Activated CD4-positive, alpha-beta T cell treated with anti-CD3 and anti-CD28 coated beads for 48 hours (primary cell): ENCODE data around the gene USP5.
A peak's percentile ranks its signal among the peaks of the same experiment; 100 is the strongest.
"Not testable (repeated sequence)": the region's sequence is repeated elsewhere in the genome, so short reads cannot be mapped to it uniquely, and the experiment has no call there.

Experiments
- DNase-seq: peaks from one replicate; pipeline ENCODE4 v3.0.0-alpha.2; 2020

USP5 gene

DNA sequence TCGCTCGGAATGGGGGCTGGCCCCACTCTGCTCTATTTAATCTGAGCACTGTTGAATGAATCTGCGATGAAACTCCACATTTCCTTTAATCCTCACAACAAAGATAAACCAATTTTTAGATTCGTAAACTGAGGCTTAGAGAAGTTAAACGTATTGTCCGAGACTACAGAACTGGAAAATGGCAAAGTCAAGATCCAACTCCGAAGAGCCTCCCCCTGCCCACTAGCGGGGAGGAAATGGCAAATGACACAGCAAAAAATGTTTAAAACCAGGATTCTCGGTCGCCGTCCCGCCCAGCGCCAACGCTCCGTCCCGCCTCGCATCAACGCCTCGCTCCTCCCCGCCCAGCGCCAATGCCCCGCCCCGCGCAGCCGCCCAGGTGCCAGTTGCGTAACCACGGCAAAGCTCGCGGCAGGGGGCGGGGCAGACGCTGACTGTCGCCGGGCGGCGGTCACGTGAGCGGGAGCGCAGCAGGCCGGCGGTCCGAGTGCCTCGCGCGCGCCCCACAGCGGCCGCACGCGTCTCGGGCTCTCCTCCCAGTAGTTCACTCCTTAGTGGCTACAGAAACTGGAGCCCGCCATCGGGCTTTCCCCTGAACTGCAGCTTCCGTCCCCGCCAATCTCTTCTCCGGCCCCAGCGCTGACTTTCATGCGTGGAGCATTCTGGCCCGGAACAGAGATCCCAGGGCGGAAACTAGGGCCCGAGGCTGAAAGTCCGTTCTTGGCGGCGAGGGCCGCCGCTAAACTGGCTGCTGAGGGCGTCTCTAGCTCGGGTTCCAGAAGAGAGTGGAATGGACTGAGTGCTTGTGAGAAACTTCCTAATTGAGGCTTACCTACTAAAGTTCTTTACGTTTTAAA, 39.1 kb downstream of the USP5 start:
- DNase-seq = peak; percentile 99

DNA sequence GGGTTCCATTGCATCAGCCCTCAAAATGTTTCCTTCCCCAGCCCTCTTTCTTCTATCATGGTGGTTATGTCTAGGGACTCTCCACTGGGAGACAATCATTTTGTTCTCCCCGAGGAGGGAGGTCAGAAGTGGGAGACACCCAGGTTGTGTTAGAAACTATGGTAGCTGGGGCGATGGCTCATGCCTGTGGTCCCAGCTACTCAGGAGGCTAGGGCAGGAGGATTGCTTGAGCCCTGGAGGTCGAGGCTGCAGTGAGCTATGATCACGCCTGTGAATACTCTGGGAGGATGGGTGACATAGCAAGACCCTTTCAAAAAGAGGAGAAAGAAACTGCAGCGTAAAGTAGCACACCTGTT, 39.7 kb downstream of the USP5 start:
- peak; percentile 26 for DNase-seq

DNA sequence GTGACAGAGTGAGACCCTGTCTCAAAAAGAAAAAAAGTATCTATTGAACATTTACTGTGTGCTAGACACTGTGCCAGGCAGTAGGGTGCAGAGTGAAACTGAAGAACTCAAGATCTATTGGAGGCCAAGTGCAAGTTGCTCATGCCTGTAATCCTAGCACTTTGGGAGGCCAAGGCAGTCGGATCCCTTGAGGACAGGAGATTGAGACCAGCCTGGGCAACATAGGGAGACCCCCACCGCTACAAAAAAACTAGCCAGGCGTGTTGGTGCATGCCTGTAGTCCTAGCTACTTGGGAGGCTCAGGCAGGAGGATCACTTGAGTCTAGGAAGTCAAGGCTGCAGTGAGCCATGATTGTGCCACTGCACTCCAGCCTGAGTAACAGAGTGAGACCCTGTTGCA, 40.7 kb downstream of the USP5 start:
- not testable (repeated sequence) for DNase-seq

DNA sequence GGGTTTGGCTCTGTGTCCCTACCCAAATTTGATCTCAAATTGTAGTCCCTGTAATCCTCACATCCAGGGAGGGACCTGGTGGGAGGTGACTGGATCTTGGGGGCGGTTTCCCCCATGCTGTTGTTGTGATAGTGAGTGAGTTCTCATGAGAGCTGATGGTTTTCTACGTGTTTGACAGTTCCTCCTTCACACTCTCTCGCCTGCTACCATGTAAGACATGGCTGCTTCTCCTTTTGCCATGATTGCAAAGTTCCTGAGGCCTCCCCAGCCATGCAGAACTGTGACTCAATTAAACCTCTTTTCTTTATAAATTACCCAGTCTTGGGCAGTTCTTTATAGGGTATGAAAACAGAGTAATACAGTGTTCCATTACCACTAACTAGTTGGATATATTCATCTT, 42.4 kb downstream of the USP5 start:
- no peak for DNase-seq

DNA sequence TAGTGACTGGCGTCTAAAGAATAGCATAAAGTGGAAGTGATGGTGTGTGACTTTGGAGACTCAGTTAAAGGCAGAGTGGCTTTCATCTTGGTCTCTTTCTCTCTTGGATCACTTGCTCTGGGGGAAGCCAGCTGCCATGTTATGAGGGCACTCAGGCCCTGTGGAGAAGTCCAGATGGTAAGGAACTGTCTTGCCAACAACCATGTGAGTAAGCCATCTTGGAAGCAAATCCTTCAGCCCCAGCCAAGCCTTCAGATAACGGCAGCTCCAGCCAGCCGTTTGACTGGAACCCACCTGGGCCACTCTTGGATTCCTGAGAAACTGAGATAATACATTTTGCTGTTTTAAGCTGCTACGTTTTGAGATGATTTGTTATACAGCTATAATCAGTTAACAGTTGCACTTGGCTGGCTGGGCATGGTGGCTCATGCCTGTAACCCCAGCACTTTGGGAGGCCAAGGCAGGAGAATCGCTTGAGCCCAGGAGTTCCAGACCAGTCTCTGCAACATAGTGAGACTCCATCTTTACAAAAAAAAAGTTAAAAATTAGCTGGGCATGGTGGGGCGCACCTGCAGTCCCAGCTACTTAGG, 45.0 kb downstream of the USP5 start:
- DNase-seq = no peak

DNA sequence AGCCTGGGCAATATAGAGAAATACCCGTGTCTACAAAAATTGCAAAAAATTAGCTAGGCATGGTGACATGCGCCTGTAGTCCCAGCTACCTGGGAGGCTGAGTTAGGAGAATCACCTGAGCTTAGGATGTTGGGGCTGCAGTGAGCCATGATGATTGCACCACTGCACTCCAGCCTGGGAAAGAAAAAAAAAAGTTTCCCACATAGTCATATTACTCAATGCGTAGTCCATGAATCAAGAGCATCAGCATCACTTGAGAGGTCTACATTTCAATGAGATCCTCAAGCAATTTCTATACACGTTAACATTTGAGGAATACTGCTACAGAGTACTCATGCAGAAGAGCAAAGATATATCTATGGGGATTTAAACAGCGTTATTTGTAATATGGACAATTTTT, 47.5 kb downstream of the USP5 start:
- DNase-seq = no peak

DNA sequence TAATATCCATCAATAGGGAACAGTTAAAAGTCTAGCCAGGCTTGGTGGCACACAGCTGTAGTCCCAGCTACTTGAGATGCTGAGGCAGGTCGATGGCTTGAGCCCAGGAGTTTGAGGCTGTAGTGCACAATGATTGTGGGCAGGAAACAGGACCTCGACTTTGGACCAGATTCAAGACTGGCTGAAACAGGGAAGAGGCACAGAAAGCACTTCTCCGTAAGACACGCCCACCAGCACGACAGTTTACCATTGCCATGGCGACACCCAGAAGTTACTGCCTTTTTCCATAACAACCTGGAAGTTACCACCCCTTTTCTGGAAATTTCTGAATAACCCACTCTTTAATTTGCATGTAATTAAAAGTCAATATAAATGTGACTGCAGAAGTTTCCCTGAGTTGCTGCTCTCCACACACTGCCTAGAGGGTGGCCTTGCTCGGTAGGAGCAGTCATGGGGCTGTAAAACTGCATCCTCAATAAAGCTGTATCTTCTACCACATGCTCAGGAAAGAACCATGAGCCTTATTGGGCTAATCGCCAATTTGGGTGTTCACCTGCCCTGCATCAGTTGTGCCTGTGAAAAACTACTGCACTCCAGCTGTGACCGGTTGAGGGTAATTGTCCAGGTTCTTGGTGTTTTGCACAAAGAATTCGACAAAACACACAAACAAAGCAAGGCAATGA, 48.0 kb downstream of the USP5 start:
- DNase-seq = peak; percentile 42

DNA sequence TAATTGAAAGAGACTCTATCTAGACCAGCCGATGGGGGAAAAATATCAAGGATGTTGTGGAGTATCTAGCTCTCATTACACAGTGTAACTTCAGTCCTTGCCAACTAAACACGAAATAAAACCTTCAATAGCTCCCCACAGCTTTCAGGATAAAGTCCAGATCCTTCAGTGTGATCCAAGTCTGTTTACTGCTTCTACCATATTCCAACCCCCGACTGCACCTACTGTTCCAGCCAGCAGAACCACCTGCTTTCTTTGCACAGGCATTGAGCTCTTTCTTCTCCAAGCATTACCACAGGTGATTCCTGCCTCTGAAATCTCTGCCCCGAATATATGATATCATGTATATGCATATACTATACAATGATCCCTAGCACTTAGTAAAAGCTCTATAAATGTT, 50.5 kb downstream of the USP5 start:
- no peak for DNase-seq

DNA sequence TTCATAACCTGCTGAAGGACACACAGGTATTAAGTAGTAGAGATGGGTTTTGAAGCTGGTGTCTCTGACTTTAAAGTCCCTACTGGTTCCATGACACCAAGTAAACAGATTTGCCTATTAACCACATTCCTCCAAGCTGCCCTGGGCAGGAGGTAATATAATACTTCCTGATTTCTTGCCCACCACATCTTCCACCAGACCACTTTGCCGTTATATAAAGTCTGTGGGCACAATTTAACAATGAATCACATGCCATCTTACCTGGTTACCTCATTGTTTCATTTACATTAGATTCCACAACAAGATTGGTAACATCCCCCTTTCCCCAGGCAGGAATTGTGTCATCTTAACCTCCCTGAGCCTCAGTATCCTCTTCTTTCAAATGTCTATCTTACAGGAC, 51.8 kb downstream of the USP5 start:
- no peak for DNase-seq

DNA sequence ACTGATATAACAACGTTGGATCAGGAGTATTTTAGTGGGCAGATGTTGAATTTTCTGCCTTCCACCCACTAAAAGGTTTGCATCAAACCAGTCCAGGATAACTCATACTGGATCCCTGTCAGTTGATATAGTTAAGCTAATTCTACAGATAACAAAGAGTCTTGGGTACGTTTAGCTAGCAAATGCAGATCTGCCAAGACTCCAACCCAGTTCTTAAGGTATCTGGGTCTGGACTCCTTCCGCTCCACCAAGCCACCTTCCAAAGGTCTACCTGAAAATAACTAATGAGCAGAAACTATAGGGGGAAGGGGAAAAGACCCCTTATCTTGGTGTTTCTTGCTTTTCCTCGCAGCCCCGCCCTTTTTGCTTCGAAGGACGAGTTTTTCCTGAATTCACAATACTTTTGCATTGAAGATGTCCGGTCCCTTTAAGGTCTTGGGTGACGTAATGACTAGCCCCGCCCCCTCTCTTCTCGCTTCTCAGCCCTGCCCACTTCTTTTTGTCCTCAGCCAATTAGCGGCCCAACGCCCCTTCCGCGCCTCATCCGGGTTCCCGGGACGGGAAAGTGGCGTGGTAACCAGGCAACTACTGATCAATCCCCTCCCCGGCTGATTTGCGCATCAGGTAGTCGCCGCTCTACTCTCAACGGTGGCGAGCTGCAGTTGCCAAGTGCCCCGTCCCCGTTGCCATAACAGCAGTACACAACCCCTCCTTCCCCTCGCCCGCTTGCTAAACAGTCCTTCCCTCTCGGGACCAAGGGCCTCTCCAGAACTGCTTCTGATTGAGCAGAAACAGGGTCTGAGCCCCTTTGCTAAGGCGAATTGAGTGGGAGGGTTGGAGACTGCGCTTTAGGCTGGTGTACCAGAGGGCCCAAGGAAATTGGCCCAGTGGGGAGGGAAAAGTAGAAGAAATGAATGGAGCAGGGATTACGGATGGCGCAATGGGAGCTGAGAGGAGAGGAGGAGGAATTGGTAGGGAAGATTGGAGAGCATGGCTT, 52.6 kb downstream of the USP5 start, which contains the start of gene LRRC23:
TSS of gene LRRC23 (plus strand) at position 543 of the 997 bp plus-strand sequence. CDS start 812 bp downstream, outside the sequence.
- DNase-seq = peak; percentile 99

DNA sequence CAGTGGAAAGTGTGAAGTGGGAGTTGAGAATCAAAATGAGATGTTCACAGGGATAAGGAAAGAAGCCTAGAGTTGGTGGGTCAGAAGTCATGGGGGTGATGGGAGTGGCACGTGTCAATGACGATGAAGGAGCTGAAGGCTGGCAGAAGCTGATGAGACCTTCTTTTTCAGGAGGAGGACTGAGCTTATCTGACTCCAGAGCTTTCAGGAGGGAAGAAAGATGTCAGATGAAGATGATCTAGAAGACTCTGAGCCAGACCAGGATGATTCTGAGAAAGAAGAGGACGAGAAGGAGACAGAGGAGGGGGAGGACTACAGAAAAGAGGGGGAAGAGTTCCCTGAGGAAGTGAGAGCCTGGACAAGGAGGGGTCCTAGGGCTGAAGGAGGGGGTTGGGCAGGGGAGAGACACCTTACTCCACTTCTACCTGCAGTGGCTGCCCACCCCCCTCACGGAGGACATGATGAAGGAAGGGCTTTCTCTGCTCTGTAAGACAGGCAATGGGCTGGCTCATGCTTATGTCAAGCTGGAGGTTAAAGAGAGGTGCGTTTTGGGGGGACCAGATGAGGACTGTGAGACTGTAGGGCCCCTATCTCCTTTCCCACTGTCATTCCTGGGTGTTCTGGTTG, 53.6 kb downstream of the USP5 start:
- DNase-seq = no peak

DNA sequence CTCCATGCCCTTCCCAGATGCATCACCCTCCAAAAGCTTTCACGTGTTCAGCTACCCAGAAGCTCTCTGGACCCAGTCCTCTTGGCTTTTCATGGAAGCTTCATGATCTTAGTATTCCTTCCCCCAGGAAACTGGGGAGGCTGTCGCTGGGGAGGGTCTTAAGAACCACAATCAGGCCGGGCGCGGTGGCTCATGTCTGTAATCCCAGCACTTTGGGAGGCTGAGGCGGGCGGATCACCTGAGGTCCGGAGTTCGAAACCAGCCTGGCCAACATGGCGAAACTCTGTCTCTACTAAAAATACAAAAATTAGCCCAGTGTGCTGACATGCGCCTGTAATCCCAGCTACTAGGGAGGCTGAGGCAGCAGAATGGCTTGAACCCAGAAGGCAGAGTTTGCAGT, 56.2 kb downstream of the USP5 start:
- not testable (repeated sequence) for DNase-seq

DNA sequence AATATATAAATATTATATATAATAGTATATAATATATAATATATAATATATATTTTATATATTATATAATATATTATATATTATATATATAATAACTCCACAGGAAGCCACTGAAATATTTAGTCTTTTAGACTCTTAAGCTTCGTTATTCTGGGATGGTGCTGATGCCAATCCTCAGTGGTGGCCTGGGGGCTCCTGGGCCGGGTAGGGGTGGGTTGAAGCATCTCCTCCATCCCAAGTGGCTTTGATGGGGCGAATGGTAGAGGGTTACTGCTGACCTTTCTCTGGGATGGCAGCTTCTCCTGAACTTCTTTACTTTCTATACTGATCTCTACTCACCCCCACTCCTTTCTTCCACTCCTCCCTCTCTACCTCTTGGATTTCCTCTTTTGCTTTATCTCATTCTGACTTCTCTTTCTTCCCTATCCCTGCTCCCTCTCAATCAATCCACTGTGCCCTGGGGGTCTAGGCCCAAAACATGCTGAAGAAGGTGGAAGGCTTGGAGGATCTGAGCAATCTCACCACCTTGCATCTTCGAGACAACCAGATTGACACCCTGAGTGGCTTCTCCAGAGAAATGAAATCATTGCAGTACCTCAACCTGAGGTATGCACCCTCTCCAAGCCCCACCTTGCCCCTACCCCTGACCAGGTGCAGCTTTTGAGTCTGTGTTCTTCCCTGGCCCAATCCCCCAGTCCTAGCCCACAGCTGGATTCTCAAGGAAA, 57.6 kb downstream of the USP5 start:
- DNase-seq = no peak

DNA sequence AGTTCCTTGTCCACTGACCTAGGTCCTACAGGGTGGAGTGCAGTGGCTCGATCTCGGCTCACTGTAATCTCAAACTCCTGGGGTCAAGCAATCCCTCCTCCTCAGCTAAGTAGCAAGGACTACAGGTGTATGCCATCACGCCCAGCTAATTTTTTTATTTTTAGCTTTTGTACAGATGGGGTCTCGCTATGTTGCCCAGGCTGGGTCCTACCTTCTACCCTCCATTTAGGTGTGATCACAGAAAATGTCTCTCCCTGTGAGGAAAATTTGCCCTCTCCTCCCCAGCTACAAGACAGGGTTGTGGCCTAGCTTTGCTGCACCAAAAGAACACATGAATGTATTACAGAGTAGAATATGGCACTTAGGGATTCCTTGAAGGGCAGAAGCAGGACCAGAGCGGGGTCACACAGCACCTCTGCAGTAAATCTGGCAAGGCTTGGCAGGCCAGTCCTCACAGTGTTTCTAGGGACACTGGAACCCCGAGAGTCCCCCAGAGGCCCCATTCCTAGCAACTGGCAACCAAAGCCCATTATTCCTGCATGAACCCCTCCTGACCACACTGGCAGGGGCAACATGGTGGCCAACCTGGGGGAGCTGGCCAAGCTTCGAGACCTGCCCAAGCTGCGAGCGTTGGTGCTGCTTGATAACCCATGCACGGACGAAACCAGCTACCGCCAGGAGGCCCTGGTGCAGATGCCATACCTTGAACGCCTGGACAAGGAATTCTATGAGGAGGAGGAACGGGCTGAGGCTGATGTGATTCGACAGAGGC, 60.4 kb downstream of the USP5 start:
- no peak for DNase-seq

DNA sequence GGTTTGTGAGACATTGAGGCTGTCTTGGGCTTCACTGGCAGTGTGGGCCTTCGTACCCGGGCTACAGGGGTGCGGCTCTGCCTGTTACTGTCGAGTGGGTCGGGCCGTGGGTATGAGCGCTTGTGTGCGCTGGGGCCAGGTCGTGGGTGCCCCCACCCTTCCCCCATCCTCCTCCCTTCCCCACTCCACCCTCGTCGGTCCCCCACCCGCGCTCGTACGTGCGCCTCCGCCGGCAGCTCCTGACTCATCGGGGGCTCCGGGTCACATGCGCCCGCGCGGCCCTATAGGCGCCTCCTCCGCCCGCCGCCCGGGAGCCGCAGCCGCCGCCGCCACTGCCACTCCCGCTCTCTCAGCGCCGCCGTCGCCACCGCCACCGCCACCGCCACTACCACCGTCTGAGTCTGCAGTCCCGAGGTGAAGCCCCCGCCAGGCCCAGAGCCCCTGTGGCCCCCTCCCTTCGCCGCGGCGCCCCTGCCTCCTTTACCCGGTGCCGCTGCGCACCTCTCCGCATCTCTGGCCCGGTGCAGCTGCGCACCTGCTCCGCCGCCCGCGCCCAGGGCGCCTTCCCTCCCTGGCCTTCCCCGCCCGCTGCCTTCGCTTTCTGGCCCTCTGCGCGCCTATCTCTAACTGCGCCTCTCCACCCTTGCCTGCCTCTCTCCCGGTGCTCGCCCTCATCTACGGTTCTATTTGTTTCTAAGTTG, 62.4 kb downstream of the USP5 start, which contains the start of gene ENO2:
TSS of gene ENO2 (plus strand) at position 335 of the 701 bp plus-strand sequence. CDS start 1,253 bp downstream, outside the sequence.
- DNase-seq = peak; percentile 86

DNA sequence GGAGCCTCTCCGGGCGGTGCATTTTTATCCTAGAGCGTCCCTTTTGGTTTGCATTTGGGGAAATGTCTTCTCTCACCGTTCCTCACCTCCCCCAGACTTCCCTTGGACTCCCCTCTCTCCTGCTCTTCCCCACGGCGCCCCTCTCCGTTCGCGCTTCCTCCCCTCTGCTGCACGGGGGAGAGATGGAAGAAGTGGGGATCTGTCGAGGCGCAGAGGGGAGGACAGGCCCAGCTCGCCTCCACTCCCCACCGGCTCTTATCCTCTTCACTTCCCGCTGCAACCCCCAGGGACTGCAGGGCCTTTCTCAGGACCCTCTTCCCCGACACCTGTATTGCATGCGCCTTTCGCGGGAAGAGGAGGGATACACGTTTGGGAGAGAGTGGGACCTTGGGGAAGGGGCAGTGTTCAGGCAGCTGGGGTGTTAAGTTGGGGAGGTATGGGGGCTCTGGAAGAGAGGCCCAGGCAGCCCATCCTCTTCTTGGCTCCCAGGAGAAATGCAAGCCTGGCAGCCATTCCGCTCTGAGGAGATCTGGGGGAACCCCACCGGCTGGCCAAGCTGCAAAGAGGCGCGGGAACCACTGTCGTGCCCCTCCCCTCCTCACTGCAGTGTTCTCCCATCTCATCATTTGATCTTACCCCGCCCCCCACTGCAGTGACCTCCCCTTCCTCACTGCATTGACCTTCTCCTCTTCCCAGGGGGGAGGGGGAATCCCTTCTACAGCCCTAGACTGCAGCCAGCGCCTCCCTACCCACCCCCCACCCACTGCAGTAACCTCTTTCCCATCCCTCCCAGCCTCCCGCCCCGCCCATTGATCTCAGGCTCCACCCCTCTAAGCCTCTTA, 63.2 kb downstream of the USP5 start:
- DNase-seq = peak; percentile 46

DNA sequence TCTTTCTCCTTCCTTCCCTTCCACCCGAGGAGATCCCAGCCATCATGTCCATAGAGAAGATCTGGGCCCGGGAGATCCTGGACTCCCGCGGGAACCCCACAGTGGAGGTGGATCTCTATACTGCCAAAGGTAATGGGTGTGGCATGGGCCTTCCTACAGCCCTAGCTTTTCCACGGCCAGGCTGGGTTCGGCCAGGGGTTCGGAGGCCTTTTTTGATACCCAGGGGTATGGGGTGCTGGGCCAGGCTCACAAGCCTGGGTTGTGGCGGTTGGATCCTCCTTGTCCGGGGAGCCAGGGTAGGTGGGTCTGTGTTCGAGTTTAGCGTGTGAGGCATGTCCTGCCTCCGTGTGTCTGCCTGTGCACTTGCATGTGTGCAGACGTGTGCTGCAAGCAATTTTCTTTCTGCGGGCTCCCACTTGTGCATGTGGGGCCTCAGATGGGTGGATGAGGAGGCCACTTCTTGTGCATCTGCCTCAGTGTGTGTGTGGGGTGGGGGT, 63.9 kb downstream of the USP5 start:
- no peak for DNase-seq
